Limb (tissue), 2 donors: ENCODE measurements around the gene LIPA.
"Not testable (repeated sequence)": the region's sequence is repeated elsewhere in the genome, so short reads cannot be mapped to it uniquely, and the experiment has no call there.

Experiments
- DNase-seq, 2 donors: peaks; one replicate each; pipeline ENCODE4 v3.0.0-alpha.2; 2016; ENCODE audit errors: extremely low spot score in 2 of 2

The LIPA gene

GRCh38 chr10:89171263-89171872, 80.2 kb downstream of the LIPA start:
- DNase-seq = no peak

GRCh38 chr10:89168354-89168900, 83.1 kb downstream of the LIPA start:
- DNase-seq = not testable (repeated sequence)

- DNase-seq = no peak
Measured at GRCh38 chr10:89167915-89168314, 83.7 kb downstream of the LIPA start.

- no peak for DNase-seq
Measured at GRCh38 chr10:89165923-89166322, 85.7 kb downstream of the LIPA start.

- DNase-seq = no peak
Measured at GRCh38 chr10:89164920-89165319, 86.7 kb downstream of the LIPA start.

- no peak for DNase-seq
Measured at GRCh38 chr10:89164080-89164479, 87.5 kb downstream of the LIPA start.
